PC-3 (cell line): ENCODE results near the gene PER2. TPM values are rescaled to one million over a fixed set of nuclear protein-coding genes. Genes with fewer than 3 reads are reported as not detected.

ENCODE experiments used
- ATAC-seq: fragments of 200-7000 bp; cut with Tn5 transposase; 2 replicates; pipeline ENCODE4 v1.9.1; 2020; ENCODE audit warnings: mild to moderate bottlenecking, moderate library complexity
- BruUV-seq: library from RNA; stranded (reverse); fragments of 400-500 nt; replicated peaks from 2 replicates; lab custom pipeline; 2021; lab: Mats Ljungman, UMichigan
- CTCF ChIA-PET: fragments of 300-600 bp; sonication (Branson Sonifier 250); formaldehyde crosslinking; loops from one replicate; lab custom pipeline; 2022; ENCODE audit warnings: antibody characterized with exemption; lab: Charles Lee
- POLR2A ChIA-PET: fragments of 300-600 bp; sonication (Branson Sonifier 250); formaldehyde crosslinking; loops from one replicate; lab custom pipeline; 2022; ENCODE audit warnings: antibody characterized with exemption; ENCODE audit not compliant: unreplicated experiment; lab: Charles Lee
- DNase-seq: peaks from one replicate; pipeline ENCODE4 v3.0.0-alpha.2; 2015
- H2AFZ ChIP-seq: fragments of 300-600 bp; sonication (generic); 2 replicates; pipeline ENCODE4 v1.6.0; 2016; ENCODE audit warnings: antibody characterized with exemption, low read length
- H3F3A ChIP-seq: fragments of 300-600 bp; sonication (generic); one replicate; pipeline ENCODE4 v1.6.0; 2017; ENCODE audit warnings: antibody characterized with exemption, low read length, control low read depth, mild to moderate bottlenecking; ENCODE audit not compliant: unreplicated experiment
- H3K27ac ChIP-seq: fragments of 300-600 bp; sonication (generic); 2 replicates; pipeline ENCODE4 v1.5.1; 2016; ENCODE audit warnings: mild to moderate bottlenecking, low read length
- H3K27me3 ChIP-seq: fragments of 300-600 bp; sonication (generic); 2 replicates; pipeline ENCODE4 v1.6.1; 2016; ENCODE audit warnings: low read length, mixed read lengths
- H3K36me3 ChIP-seq: fragments of 300-600 bp; sonication (generic); 2 replicates; pipeline ENCODE4 v1.6.1; 2016; ENCODE audit warnings: low read depth, mixed run types, low read length, mixed read lengths
- H3K4me1 ChIP-seq: fragments of 300-600 bp; sonication (generic); 2 replicates; pipeline ENCODE4 v1.5.1; 2016; ENCODE audit warnings: low read length; ENCODE audit not compliant: insufficient read depth
- H3K4me2 ChIP-seq: fragments of 300-600 bp; sonication (generic); 2 replicates; pipeline ENCODE4 v1.6.0; 2016; ENCODE audit warnings: low read length
- H3K4me3 ChIP-seq: fragments of 300-600 bp; sonication (generic); 2 replicates; pipeline ENCODE4 v1.5.1; 2016; ENCODE audit warnings: mild to moderate bottlenecking, low read length, mixed read lengths
- H3K79me2 ChIP-seq: fragments of 300-600 bp; sonication (generic); 2 replicates; pipeline ENCODE4 v1.6.1; 2017; ENCODE audit warnings: low read length, mixed read lengths
- H3K9ac ChIP-seq: fragments of 300-600 bp; sonication (generic); 2 replicates; pipeline ENCODE4 v1.6.0; 2016; ENCODE audit warnings: mild to moderate bottlenecking, low read length
- H3K9me2 ChIP-seq: fragments of 300-600 bp; sonication (generic); replicated peaks from 2 replicates; pipeline ENCODE4 v1.6.1; 2016; ENCODE audit warnings: mixed run types, low read length, mixed read lengths
- H3K9me3 ChIP-seq: fragments of 300-600 bp; sonication (generic); 2 replicates; pipeline ENCODE4 v1.6.1; 2016; ENCODE audit warnings: low read length, mixed read lengths
- H4K20me1 ChIP-seq: fragments of 300-600 bp; sonication (generic); 2 replicates; pipeline ENCODE4 v1.6.1; 2016; ENCODE audit warnings: low read length, mixed read lengths
- EZH2 ChIP-seq: fragments of 300-600 bp; sonication (generic); IDR thresholded peaks from one replicate; pipeline ENCODE4 v1.6.1; 2017; ENCODE audit warnings: antibody characterized with exemption, mild to moderate bottlenecking, low read length; ENCODE audit not compliant: unreplicated experiment
- EZH2phosphoT487 ChIP-seq: fragments of 300-600 bp; sonication (generic); IDR thresholded peaks from 2 replicates; pipeline ENCODE4 v1.6.1; 2018; ENCODE audit warnings: mild to moderate bottlenecking, antibody characterized with exemption, low read length, borderline replicate concordance
- intact Hi-C: fragments of 100-400 bp; cut with micrococcal nuclease; formaldehyde crosslinking; loops from 2 replicates; pipeline ENCODE4 v1.9.0; 2023
- total RNA-seq: library from RNA; depleted of rRNA; stranded (reverse); fragments of >200 nt; gene quantifications from 2 replicates; pipeline ENCODE4 v1.2.3, GENCODE V29; 2014
- TF ChIP-seq, protein P1 (sequence below): fragments of 300-600 bp; sonication (generic); conservative IDR thresholded peaks from 2 replicates; pipeline ENCODE4 v1.5.1; 2017; ENCODE audit warnings: antibody characterized with exemption, low read depth, mild to moderate bottlenecking, low read length

PER2 gene
- total RNA-seq, 1 experiment from 2014 or later: 8.6 TPM

GRCh38 chr2:238252766-238253630, 35.4 kb downstream of the PER2 start:
- Histone ChIP-seq H3K79me2 (no peaks in the 10 kb centered on the region), H3K9me2 (no peaks in the 10 kb centered on the region), H3K9ac (no peak overlapping the region), H3K27ac (no peak overlapping the region), H3K9me3 (no peaks in the 10 kb centered on the region), H3K4me3 (no peak overlapping the region), H3K4me1 (no peaks in the 10 kb centered on the region), H2AFZ (no peak overlapping the region), H4K20me1 (no peaks in the 10 kb centered on the region), H3K4me2 (no peak overlapping the region), H3F3A (no peaks in the 10 kb centered on the region), H3K36me3 (peaks cover 9% of the 10 kb centered on the region), H3K27me3 (no peaks in the 10 kb centered on the region)
- ATAC-seq (no peak), DNase-seq (no peak)
- intact Hi-C loops: no loop called here
- TF ChIP-seq, protein P1, sequence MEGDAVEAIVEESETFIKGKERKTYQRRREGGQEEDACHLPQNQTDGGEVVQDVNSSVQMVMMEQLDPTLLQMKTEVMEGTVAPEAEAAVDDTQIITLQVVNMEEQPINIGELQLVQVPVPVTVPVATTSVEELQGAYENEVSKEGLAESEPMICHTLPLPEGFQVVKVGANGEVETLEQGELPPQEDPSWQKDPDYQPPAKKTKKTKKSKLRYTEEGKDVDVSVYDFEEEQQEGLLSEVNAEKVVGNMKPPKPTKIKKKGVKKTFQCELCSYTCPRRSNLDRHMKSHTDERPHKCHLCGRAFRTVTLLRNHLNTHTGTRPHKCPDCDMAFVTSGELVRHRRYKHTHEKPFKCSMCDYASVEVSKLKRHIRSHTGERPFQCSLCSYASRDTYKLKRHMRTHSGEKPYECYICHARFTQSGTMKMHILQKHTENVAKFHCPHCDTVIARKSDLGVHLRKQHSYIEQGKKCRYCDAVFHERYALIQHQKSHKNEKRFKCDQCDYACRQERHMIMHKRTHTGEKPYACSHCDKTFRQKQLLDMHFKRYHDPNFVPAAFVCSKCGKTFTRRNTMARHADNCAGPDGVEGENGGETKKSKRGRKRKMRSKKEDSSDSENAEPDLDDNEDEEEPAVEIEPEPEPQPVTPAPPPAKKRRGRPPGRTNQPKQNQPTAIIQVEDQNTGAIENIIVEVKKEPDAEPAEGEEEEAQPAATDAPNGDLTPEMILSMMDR: no peak
- TF ChIP-seq EZH2: no peak
- TF ChIP-seq EZH2phosphoT487: no peak
- BruUV-seq: no TSS peak
- POLR2A ChIA-PET: no interaction called here
- CTCF ChIA-PET: no interaction called here

- no peaks in the 10 kb centered on the region for H4K20me1 ChIP-seq
- ATAC-seq (no peak), DNase-seq (no peak)
- H3K27me3 ChIP-seq: no peaks in the 10 kb centered on the region
- no peak overlapping the region for H3K4me3 ChIP-seq
- BruUV-seq: no TSS peak
- no peak overlapping the region for H3K9ac ChIP-seq
- no peak overlapping the region for H2AFZ ChIP-seq
- TF ChIP-seq EZH2phosphoT487 (no peak), EZH2 (no peak)
- TF ChIP-seq, protein P1: no peak
- H3K4me2 ChIP-seq: no peak overlapping the region
- H3K79me2 ChIP-seq: no peaks in the 10 kb centered on the region
- CTCF ChIA-PET: no interaction called here
- no peaks in the 10 kb centered on the region for H3F3A ChIP-seq
- H3K9me2 ChIP-seq: no peaks in the 10 kb centered on the region
- H3K27ac ChIP-seq: no peak overlapping the region
- POLR2A ChIA-PET: no interaction called here
- no peaks in the 10 kb centered on the region for H3K4me1 ChIP-seq
- intact Hi-C loops: no loop called here
- no peaks in the 10 kb centered on the region for H3K9me3 ChIP-seq
- peaks cover 9% of the 10 kb centered on the region for H3K36me3 ChIP-seq
These were observed 36.4 kb downstream of the PER2 start for GRCh38 chr2:238251986-238252385.

- DNase-seq (no peak), ATAC-seq (no peak)
- ChIA-PET POLR2A (no interaction called here), CTCF (no interaction called here)
- Histone ChIP-seq H3K27me3 (no peaks in the 10 kb centered on the region), H2AFZ (no peak overlapping the region), H3F3A (no peaks in the 10 kb centered on the region), H3K27ac (no peak overlapping the region), H3K4me2 (no peak overlapping the region), H3K9me2 (no peaks in the 10 kb centered on the region), H4K20me1 (no peaks in the 10 kb centered on the region), H3K79me2 (no peaks in the 10 kb centered on the region), H3K36me3 (peaks cover 9% of the 10 kb centered on the region; the same call in 1 of the 2 replicates), H3K4me3 (no peak overlapping the region), H3K4me1 (no peaks in the 10 kb centered on the region), H3K9me3 (no peaks in the 10 kb centered on the region), H3K9ac (no peak overlapping the region)
- intact Hi-C loops: no loop called here
- TF ChIP-seq EZH2: no peak
- TF ChIP-seq EZH2phosphoT487: no peak
- TF ChIP-seq, protein P1: no peak
- BruUV-seq: no TSS peak
These were observed 37.1 kb downstream of the PER2 start for GRCh38 chr2:238251331-238251730.
